GM12878 (cell line): Measurements from ENCODE around the gene STX10. TPM values are rescaled to one million over a fixed set of nuclear protein-coding genes. Genes with fewer than 3 reads are reported as not detected.

ENCODE experiments used
- ATAC-seq: fragments of 200-7000 bp; cut with Tn5 transposase; 3 replicates; pipeline ENCODE4 v1.9.1; 2020; ENCODE audit warnings: mild to moderate bottlenecking, moderate library complexity
- BruUV-seq: library from RNA; stranded (reverse); fragments of 400-500 nt; replicated peaks from 2 replicates; lab custom pipeline; 2021; lab: Mats Ljungman, UMichigan
- CTCF ChIA-PET: fragments of 300-600 bp; sonication (Branson Sonifier 250); formaldehyde crosslinking; extraction: SDS; loops from one replicate; lab custom pipeline; 2021; ENCODE audit warnings: inconsistent platforms; lab: Yijun Ruan, JAX
- POLR2A ChIA-PET: fragments of 350-600 bp; formaldehyde crosslinking; extraction: SDS; loops from one replicate; lab custom pipeline; 2021; ENCODE audit warnings: inconsistent platforms; lab: Charles Lee
- RAD21 ChIA-PET: fragments of 300-600 bp; sonication (Branson Sonifier 250); formaldehyde crosslinking; loops from one replicate; lab custom pipeline; 2023; ENCODE audit warnings: antibody characterized with exemption; ENCODE audit not compliant: unreplicated experiment; lab: Charles Lee
- SMC1A ChIA-PET: fragments of 300-600 bp; sonication (Branson Sonifier 250); formaldehyde crosslinking; loops from one replicate; lab custom pipeline; 2023; ENCODE audit not compliant: unreplicated experiment, uncharacterized antibody; lab: Charles Lee
- DNase-seq: peaks from one replicate; pipeline ENCODE4 v3.0.0-alpha.2; 2011; ENCODE audit warnings: low read depth, low spot score
- FAIRE-seq: peaks from 3 replicates; lab custom pipeline; 2011; peaks lifted over from hg19 to GRCh38; lab: Jason Lieb, UNC
- H2AFZ ChIP-seq: 2 replicates; pipeline ENCODE4 v1.6.0; 2011; ENCODE audit warnings: low read depth, low read length, control low read depth; ENCODE audit not compliant: control insufficient read depth
- H3K27ac ChIP-seq: 2 replicates; pipeline ENCODE4 v1.5.1; 2011; ENCODE audit warnings: control low read depth; ENCODE audit not compliant: control insufficient read depth, insufficient read depth
- H3K27me3 ChIP-seq, 2 experiments: replicated peaks in 1 of 2; 2 replicates each; pipeline versions ENCODE4 v1.6.0 to v1.6.1; 2011; ENCODE audit warnings: low read length in 1 of 2; ENCODE audit not compliant: control insufficient read depth in 2 of 2, insufficient read depth in 2 of 2
- H3K36me3 ChIP-seq, 2 experiments: 2 replicates each; pipeline ENCODE4 v1.5.1; 2011; ENCODE audit warnings: low read length in 1 of 2; ENCODE audit not compliant: control insufficient read depth in 2 of 2, insufficient read depth in 2 of 2
- H3K4me1 ChIP-seq: 2 replicates; pipeline ENCODE4 v1.6.1; 2011; ENCODE audit warnings: mild to moderate bottlenecking, low read length, moderate library complexity, mixed read lengths; ENCODE audit not compliant: control insufficient read depth, insufficient read depth
- H3K4me2 ChIP-seq: 2 replicates; pipeline ENCODE4 v1.6.0; 2011; ENCODE audit warnings: control low read depth; ENCODE audit not compliant: control insufficient read depth, insufficient read depth
- H3K4me3 ChIP-seq: fragments of 200-600 bp; sonication (generic); 2 replicates; pipeline ENCODE4 v1.5.1; 2016
- H3K79me2 ChIP-seq: 2 replicates; pipeline ENCODE4 v1.6.0; 2011; ENCODE audit warnings: low read length; ENCODE audit not compliant: control insufficient read depth, insufficient read depth
- H3K9ac ChIP-seq: 2 replicates; pipeline ENCODE4 v1.8.0; 2011; ENCODE audit warnings: low read length, control low read depth, mixed read lengths; ENCODE audit not compliant: control insufficient read depth, insufficient read depth
- H3K9me3 ChIP-seq: replicated peaks from 3 replicates; pipeline ENCODE4 v1.5.1; 2011; ENCODE audit warnings: mild to moderate bottlenecking, low read length; ENCODE audit not compliant: control insufficient read depth, insufficient read depth
- H4K20me1 ChIP-seq: 2 replicates; pipeline ENCODE4 v1.6.0; 2011; ENCODE audit not compliant: control insufficient read depth, insufficient read depth
- BHLHE40 ChIP-seq, 2 experiments: fragments of 450-650 bp in 1 of 2; IDR thresholded peaks; 2 replicates each; pipeline ENCODE4 v1.6.1; 2011 to 2017; ENCODE audit warnings: low read depth in 2 of 2, borderline replicate concordance in 1 of 2, improper control_type of control experiment in 1 of 2, low read length in 1 of 2, mild to moderate bottlenecking in 1 of 2
- EGR1 ChIP-seq, 2 experiments: IDR thresholded peaks; 1 replicate in 1 of 2; 2 replicates in 1 of 2; pipeline ENCODE4 v1.6.1; 2011 to 2012; ENCODE audit warnings: low read depth in 2 of 2, low read length in 2 of 2, borderline replicate concordance in 1 of 2, mild to moderate bottlenecking in 1 of 2, moderate library complexity in 1 of 2
- MEF2B ChIP-seq: fragments of 450-650 bp; IDR thresholded peaks from 2 replicates; pipeline ENCODE4 v1.6.1; 2018; ENCODE audit warnings: mild to moderate bottlenecking, moderate library complexity; ENCODE audit not compliant: partially characterized antibody, poor library complexity, severe bottlenecking
- POLR2A ChIP-seq: IDR thresholded peaks from 2 replicates; pipeline ENCODE4 v1.6.1; 2011; ENCODE audit warnings: low read depth, mild to moderate bottlenecking, low read length
- WGBS: methylation state at CpG from one replicate; pipeline ENCODE4 v1.1.6; 2016; ENCODE audit warnings: low lambda C conversion rate; ENCODE audit not compliant: insufficient replicate concordance, insufficient coverage; ENCODE audit errors: missing lambda C conversion rate; 5-methylcytosine and 5-hydroxymethylcytosine counted together
- in situ Hi-C: fragments of 300-500 bp; cut with MboI; formaldehyde crosslinking; loops from 9 replicates; pipeline ENCODE4 v1.14.3; 2018; ENCODE audit warnings: mixed read lengths
- intact Hi-C: fragments of 100-400 bp; cut with micrococcal nuclease; formaldehyde crosslinking; loops from one replicate; pipeline ENCODE4 v1.14.2; 2022; ENCODE audit not compliant: unreplicated experiment
- polyA plus RNA-seq, 11 experiments: library from polyadenylated mRNA; depleted of rRNA in 4 of 11; unstranded in 6 of 11; stranded (reverse) in 5 of 11; fragments of >200 nt; fragmentation: Nextera tagmentation in 4 of 11; fragmentation: Illumina TruSeq in 1 of 11; extraction: Ambion mirVana in 4 of 11; extraction: Trizol in 1 of 11; gene quantifications; 1 replicate in 1 of 11; 2 replicates in 10 of 11; pipeline versions ENCODE4 v1.2.1 to v1.2.3, GENCODE V29; 2011 to 2016; ENCODE audit warnings: inconsistent platforms in 2 of 11, missing spikeins in 2 of 11, low read depth in 1 of 11
- total RNA-seq, 4 experiments: library from RNA; depleted of rRNA in 3 of 4; stranded (reverse); fragments of >200 nt in 3 of 4; fragmentation: Illumina TruSeq in 1 of 4; extraction: Trizol in 1 of 4; gene quantifications; 2 replicates each; pipeline versions ENCODE4 v1.2.1 to v1.2.3, GENCODE V29; 2013 to 2021

Gene STX10
- total and polyA plus RNA-seq, 10 of the 15 experiments (the other 5 are each of a cell fraction or from before 2014, with no cell fraction given) = 0.56 to 76.1 (median 47.6) TPM

GRCh38 chr19:13097463-13098258, 52.5 kb downstream of the STX10 start:
- Histone ChIP-seq H3K27ac (no peak overlapping the region), H4K20me1 (no peaks in the 10 kb centered on the region), H2AFZ (no peak overlapping the region), H3K4me3 (no peak overlapping the region), H3K4me2 (no peak overlapping the region), H3K9ac (no peak overlapping the region), H3K79me2 (peaks cover 4% of the 10 kb centered on the region; the same call in 1 of the 2 replicates), H3K27me3 (peaks cover 2 to 7% of the 10 kb centered on the region in 2 experiments), H3K36me3 (no peaks in the 10 kb centered on the region), H3K9me3 (no peaks in the 10 kb centered on the region; the same call in 2 of the 3 replicates), H3K4me1 (peaks cover 38% of the 10 kb centered on the region)
- no TSS peak for BruUV-seq
- ChIA-PET CTCF (interaction anchor here (8.0 kb wide), 1 partner anchor 121 kb away, joined by 145 read pairs; no protein-coding TSS in a partner anchor), POLR2A (no interaction called here), RAD21 (no interaction called here), SMC1A (no interaction called here)
- WGBS = 8% methylated on average over 26 of the region's 69 CpGs
- no peak for DNase-seq
- in situ Hi-C loops (loop anchor here (10.0 kb wide), 1 partner anchor 213 kb away; the partner anchor contains the start of genes DNASE2 and KLF1), intact Hi-C loops (loop anchor here (10.0 kb wide), 1 partner anchor 63 kb away; no protein-coding TSS in a partner anchor)
- no peak for FAIRE-seq
- 0 out of 2 replicates have a peak, but pooled peaks have one; percentile 23 for TF ChIP-seq POLR2A
- no peak for TF ChIP-seq MEF2B
- 0 out of 3 replicates have a peak, but pooled peaks of 1 of the 2 experiments have one; percentile 39 for TF ChIP-seq EGR1 (IDR thresholded peaks at IDR 0.05; ENCODE audit: borderline replicate concordance in 1 of 2, low read depth in 2 of 2, low read length in 2 of 2)
- peak in 1 of 2 experiments; percentile 7; a peak in 1 of 4 replicates for TF ChIP-seq BHLHE40 (IDR thresholded peaks at IDR 0.05; ENCODE audit: borderline replicate concordance in 1 of 2, low read depth in 2 of 2, low read length in 1 of 2)
- no peak for ATAC-seq
